Measurements from ENCODE around the gene RALGAPB. TPM values are rescaled to one million over a fixed set of nuclear protein-coding genes. Genes with fewer than 3 reads are reported as not detected.
"Not testable (repeated sequence)": the region's sequence is repeated elsewhere in the genome, so short reads cannot be mapped to it uniquely, and the experiment has no call there.

RALGAPB gene
- total and polyA plus RNA-seq, 9 donors, result 16.4 to 23.6 (median 18.1) TPM

- 90% methylated on average over 2 of the region's 5 CpGs for WGBS (ENCODE audit: insufficient coverage)
- H3K36me3 ChIP-seq (ENCODE audit: control insufficient read depth, insufficient read depth, low read length), result no peaks in the 10 kb centered on the region
Observed at GRCh38 chr20:38460040-38460623, 12.5 kb upstream of the RALGAPB start.

GRCh38 chr20:38460631-38461030 lies 12.0 kb upstream of the RALGAPB start:
- H3K27me3 ChIP-seq (ENCODE audit: control insufficient read depth, insufficient read depth, low read length); H3K27ac ChIP-seq (ENCODE audit: low read length); H3K36me3 ChIP-seq (ENCODE audit: control insufficient read depth, insufficient read depth, low read length); H3K4me3 ChIP-seq (ENCODE audit: low read length); H3K9me3 ChIP-seq (replicated peaks; ENCODE audit: control insufficient read depth, low read depth, low read length); DNase-seq; H3K4me1 ChIP-seq (ENCODE audit: control insufficient read depth, insufficient read depth, low read length): not testable (repeated sequence)
- no CpG with 5 or more reads among the region's 2 CpGs for WGBS (ENCODE audit: insufficient coverage)

More at GRCh38 chr20:38460040-38460623, 12.5 kb upstream of the RALGAPB start:
- no peaks in the 10 kb centered on the region for H3K4me1 ChIP-seq (ENCODE audit: control insufficient read depth, insufficient read depth, low read length)
- no peaks in the 10 kb centered on the region for H3K9me3 ChIP-seq (replicated peaks; ENCODE audit: control insufficient read depth, low read depth, low read length)
- no peaks in the 10 kb centered on the region for H3K27me3 ChIP-seq (ENCODE audit: control insufficient read depth, insufficient read depth, low read length)
- no peak overlapping the region for H3K4me3 ChIP-seq (ENCODE audit: low read length)
- peak; percentile 48 for DNase-seq
- H3K27ac ChIP-seq (ENCODE audit: low read length), result no peak overlapping the region

GRCh38 chr20:38461167-38461566 lies 11.5 kb upstream of the RALGAPB start:
- WGBS (ENCODE audit: insufficient coverage), result 100% methylated on average over 1 of the region's 33 CpGs
- not testable (repeated sequence) for DNase-seq; H3K4me3 ChIP-seq (ENCODE audit: low read length); H3K4me1 ChIP-seq (ENCODE audit: control insufficient read depth, insufficient read depth, low read length); H3K36me3 ChIP-seq (ENCODE audit: control insufficient read depth, insufficient read depth, low read length); H3K9me3 ChIP-seq (replicated peaks; ENCODE audit: control insufficient read depth, low read depth, low read length); H3K27me3 ChIP-seq (ENCODE audit: control insufficient read depth, insufficient read depth, low read length); H3K27ac ChIP-seq (ENCODE audit: low read length)

GRCh38 chr20:38461569-38461968 lies 11.1 kb upstream of the RALGAPB start:
- not testable (repeated sequence) for H3K27me3 ChIP-seq (ENCODE audit: control insufficient read depth, insufficient read depth, low read length); H3K4me1 ChIP-seq (ENCODE audit: control insufficient read depth, insufficient read depth, low read length); DNase-seq; H3K36me3 ChIP-seq (ENCODE audit: control insufficient read depth, insufficient read depth, low read length); H3K9me3 ChIP-seq (replicated peaks; ENCODE audit: control insufficient read depth, low read depth, low read length); H3K27ac ChIP-seq (ENCODE audit: low read length); H3K4me3 ChIP-seq (ENCODE audit: low read length)
- 93% methylated on average over 10 of the region's 30 CpGs for WGBS (ENCODE audit: insufficient coverage)

DNA sequence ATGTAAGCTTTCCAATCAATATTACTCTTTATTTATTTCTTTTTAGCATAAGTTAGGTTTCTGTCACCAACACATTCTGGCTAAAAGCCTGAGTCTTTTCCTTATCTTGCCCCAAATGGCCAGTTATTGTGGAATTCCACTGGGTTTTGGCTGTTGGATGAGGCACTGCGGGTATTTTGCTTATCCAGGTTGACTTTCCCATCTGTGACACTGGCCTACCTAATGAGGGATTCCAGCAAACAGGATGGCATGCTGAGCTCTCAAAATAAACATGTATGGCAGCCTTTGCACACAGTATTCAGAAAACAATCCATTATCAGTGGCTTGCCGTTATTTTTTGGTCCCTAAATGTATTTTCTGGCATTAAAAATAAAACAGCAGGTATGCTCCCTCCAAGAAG lies 6.5 kb upstream of the RALGAPB start:
- Histone ChIP-seq H3K4me1 (ENCODE audit: control insufficient read depth, insufficient read depth, low read length) (no peaks in the 10 kb centered on the region), H3K27ac (ENCODE audit: low read length) (no peak overlapping the region), H3K9me3 (replicated peaks; ENCODE audit: control insufficient read depth, low read depth, low read length) (no peaks in the 10 kb centered on the region), H3K4me3 (ENCODE audit: low read length) (no peak overlapping the region), H3K36me3 (ENCODE audit: control insufficient read depth, insufficient read depth, low read length) (no peaks in the 10 kb centered on the region), H3K27me3 (ENCODE audit: control insufficient read depth, insufficient read depth, low read length) (peaks cover 3% of the 10 kb centered on the region)
- no peak for DNase-seq
- 88% methylated on average over 1 of the region's 2 CpGs for WGBS (ENCODE audit: insufficient coverage)

- no peak for DNase-seq
- no peaks in the 10 kb centered on the region for H3K9me3 ChIP-seq (replicated peaks; ENCODE audit: control insufficient read depth, low read depth, low read length)
- H3K4me3 ChIP-seq (ENCODE audit: low read length), result no peak overlapping the region
- no peaks in the 10 kb centered on the region for H3K36me3 ChIP-seq (ENCODE audit: control insufficient read depth, insufficient read depth, low read length)
- no peaks in the 10 kb centered on the region for H3K4me1 ChIP-seq (ENCODE audit: control insufficient read depth, insufficient read depth, low read length)
- peaks cover 3% of the 10 kb centered on the region for H3K27me3 ChIP-seq (ENCODE audit: control insufficient read depth, insufficient read depth, low read length)
- WGBS (ENCODE audit: insufficient coverage), result 60% methylated on average over 1 of the region's 3 CpGs
- no peak overlapping the region for H3K27ac ChIP-seq (ENCODE audit: low read length)
Observed at GRCh38 chr20:38466983-38467382, 5.7 kb upstream of the RALGAPB start.

- Histone ChIP-seq H3K36me3 (ENCODE audit: control insufficient read depth, insufficient read depth, low read length) (no peaks in the 10 kb centered on the region), H3K27ac (ENCODE audit: low read length) (no peak overlapping the region), H3K4me1 (ENCODE audit: control insufficient read depth, insufficient read depth, low read length) (peaks cover 14% of the 10 kb centered on the region), H3K4me3 (ENCODE audit: low read length) (no peak overlapping the region), H3K9me3 (replicated peaks; ENCODE audit: control insufficient read depth, low read depth, low read length) (no peaks in the 10 kb centered on the region), H3K27me3 (ENCODE audit: control insufficient read depth, insufficient read depth, low read length) (peaks cover 3% of the 10 kb centered on the region)
- no CpG with 5 or more reads among the region's 1 CpG for WGBS (ENCODE audit: insufficient coverage)
- DNase-seq, result no peak
Observed at GRCh38 chr20:38471245-38471644, 1.4 kb upstream of the RALGAPB start.

GRCh38 chr20:38471987-38472512 lies 593 bp upstream of the RALGAPB start:
- H3K27ac ChIP-seq (ENCODE audit: low read length), result peak overlapping the region; percentile 18
- peak overlapping the region; percentile 83 for H3K4me3 ChIP-seq (ENCODE audit: low read length)
- peaks cover 14% of the 10 kb centered on the region for H3K4me1 ChIP-seq (ENCODE audit: control insufficient read depth, insufficient read depth, low read length)
- no peaks in the 10 kb centered on the region for H3K36me3 ChIP-seq (ENCODE audit: control insufficient read depth, insufficient read depth, low read length)
- no peaks in the 10 kb centered on the region for H3K9me3 ChIP-seq (replicated peaks; ENCODE audit: control insufficient read depth, low read depth, low read length)
- WGBS (ENCODE audit: insufficient coverage), result 12% methylated on average over 6 of the region's 12 CpGs
- H3K27me3 ChIP-seq (ENCODE audit: control insufficient read depth, insufficient read depth, low read length), result peaks cover 3% of the 10 kb centered on the region
- no peak for DNase-seq

- Histone ChIP-seq H3K27me3 (ENCODE audit: control insufficient read depth, insufficient read depth, low read length) (peaks cover 3% of the 10 kb centered on the region), H3K27ac (ENCODE audit: low read length) (peak overlapping the region; percentile 71), H3K36me3 (ENCODE audit: control insufficient read depth, insufficient read depth, low read length) (no peaks in the 10 kb centered on the region), H3K9me3 (replicated peaks; ENCODE audit: control insufficient read depth, low read depth, low read length) (no peaks in the 10 kb centered on the region), H3K4me3 (ENCODE audit: low read length) (peak overlapping the region; percentile 83), H3K4me1 (ENCODE audit: control insufficient read depth, insufficient read depth, low read length) (peaks cover 14% of the 10 kb centered on the region)
- WGBS (ENCODE audit: insufficient coverage), result 0% methylated on average over 1 of the region's 10 CpGs
- no peak for DNase-seq
Observed at GRCh38 chr20:38473367-38473795, 738 bp downstream of the RALGAPB start.

DNA sequence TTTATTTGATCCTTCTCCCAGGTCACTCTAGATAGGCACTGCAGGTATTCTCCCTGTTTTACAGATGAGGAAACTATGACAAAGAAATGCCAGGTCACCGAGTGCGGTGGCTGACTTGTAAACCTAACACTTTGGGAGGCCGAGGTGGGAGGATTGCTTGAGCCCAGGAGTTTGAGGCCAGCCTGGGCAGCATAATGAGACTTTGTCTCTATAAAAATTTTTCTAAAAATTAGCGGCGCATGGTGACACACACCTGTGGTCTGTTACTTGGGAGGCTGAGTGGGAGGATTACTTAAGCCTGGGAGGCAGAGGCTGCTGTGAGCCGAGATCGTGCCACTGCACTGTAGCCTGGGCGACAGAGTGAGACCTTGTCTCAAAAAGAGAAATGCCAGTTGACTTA lies 5.1 kb downstream of the RALGAPB start:
- Histone ChIP-seq H3K4me3 (ENCODE audit: low read length) (no peak overlapping the region), H3K4me1 (ENCODE audit: control insufficient read depth, insufficient read depth, low read length) (peaks cover 14% of the 10 kb centered on the region)
- WGBS (ENCODE audit: insufficient coverage), result 96% methylated on average over 7 of the region's 8 CpGs

GRCh38 chr20:38479596-38479995 lies 7.0 kb downstream of the RALGAPB start:
- no peak overlapping the region for H3K27ac ChIP-seq (ENCODE audit: low read length)
- DNase-seq, result no peak
- H3K9me3 ChIP-seq (replicated peaks; ENCODE audit: control insufficient read depth, low read depth, low read length), result no peaks in the 10 kb centered on the region
- H3K4me3 ChIP-seq (ENCODE audit: low read length), result no peak overlapping the region
- peaks cover 6% of the 10 kb centered on the region for H3K36me3 ChIP-seq (ENCODE audit: control insufficient read depth, insufficient read depth, low read length)
- H3K4me1 ChIP-seq (ENCODE audit: control insufficient read depth, insufficient read depth, low read length), result no peaks in the 10 kb centered on the region
- H3K27me3 ChIP-seq (ENCODE audit: control insufficient read depth, insufficient read depth, low read length), result no peaks in the 10 kb centered on the region
- no CpG with 5 or more reads among the region's 2 CpGs for WGBS (ENCODE audit: insufficient coverage)

More for the DNA sequence above, 5.1 kb downstream of the RALGAPB start:
- Histone ChIP-seq H3K36me3 (ENCODE audit: control insufficient read depth, insufficient read depth, low read length) (peaks cover 3% of the 10 kb centered on the region), H3K9me3 (replicated peaks; ENCODE audit: control insufficient read depth, low read depth, low read length) (no peaks in the 10 kb centered on the region), H3K27ac (ENCODE audit: low read length) (no peak overlapping the region), H3K27me3 (ENCODE audit: control insufficient read depth, insufficient read depth, low read length) (no peaks in the 10 kb centered on the region)
- DNase-seq, result no peak

Data from muscle of leg (tissue), 11 donors.